Measurements from ENCODE around the gene OR9Q2.
"Not testable (repeated sequence)": the region's sequence is repeated elsewhere in the genome, so short reads cannot be mapped to it uniquely, and the experiment has no call there.

Gene OR9Q2

GRCh38 chr11:58188770-58189169 is at the start of gene OR9Q2:
Gene OR9Q2 (plus strand): TSS chr11:58189070. CDS start chr11:58190491, 1,421 bp downstream.
- DNase-seq: no peak

- no peak for DNase-seq
These were observed 46.1 kb upstream of the OR9Q2 start for GRCh38 chr11:58142761-58143160.

- DNase-seq: no peak
These were observed 36.1 kb upstream of the OR9Q2 start for GRCh38 chr11:58152781-58153180.

GRCh38 chr11:58164389-58164788 is 24.5 kb upstream of the OR9Q2 start:
- no peak for DNase-seq

GRCh38 chr11:58164990-58165389 is 23.9 kb upstream of the OR9Q2 start:
- DNase-seq: no peak

- no peak for DNase-seq
These were observed 23.3 kb upstream of the OR9Q2 start for GRCh38 chr11:58165504-58166106.

- DNase-seq: no peak
These were observed 11.3 kb upstream of the OR9Q2 start for GRCh38 chr11:58177409-58178054.

GRCh38 chr11:58178444-58178843 is 10.4 kb upstream of the OR9Q2 start:
- DNase-seq: no peak

GRCh38 chr11:58179648-58180047 is 9.2 kb upstream of the OR9Q2 start:
- DNase-seq: peak; percentile 2

- no peak for DNase-seq
These were observed 1.9 kb upstream of the OR9Q2 start for GRCh38 chr11:58186938-58187337.

- DNase-seq: no peak
These were observed 3.4 kb downstream of the OR9Q2 start for GRCh38 chr11:58192229-58192628.

- DNase-seq: no peak
These were observed 4.5 kb downstream of the OR9Q2 start for GRCh38 chr11:58193391-58193790.

GRCh38 chr11:58195939-58196338 is 7.1 kb downstream of the OR9Q2 start:
- DNase-seq: no peak

GRCh38 chr11:58199271-58199670 is 10.4 kb downstream of the OR9Q2 start:
- no peak for DNase-seq

GRCh38 chr11:58204042-58204441 is 15.2 kb downstream of the OR9Q2 start, which contains the start of gene OR1S2:
Gene OR1S2 (minus strand): TSS chr11:58204142. CDS start chr11:58204142, 0 bp downstream.
- DNase-seq: no peak

- not testable (repeated sequence) for DNase-seq
These were observed 23.6 kb downstream of the OR9Q2 start, which contains the start of gene OR1S1 for GRCh38 chr11:58212420-58212819. Gene OR1S1 (plus strand): TSS chr11:58212720.

GRCh38 chr11:58216476-58216875 is 27.6 kb downstream of the OR9Q2 start:
- DNase-seq: no peak

GRCh38 chr11:58222721-58223120 is 33.9 kb downstream of the OR9Q2 start:
- DNase-seq: no peak

GRCh38 chr11:58227956-58228615 is 39.2 kb downstream of the OR9Q2 start:
- DNase-seq: no peak
